Activated CD8-positive, alpha-beta T cell treated with anti-CD3 and anti-CD28 coated beads, Interleukin-2, amount 10 ng/mL, durations not matched to agents 7 days and 5 days (primary cell): Measurements from ENCODE around the gene BARHL2. TPM values are rescaled to one million over a fixed set of nuclear protein-coding genes. Genes with fewer than 3 reads are reported as not detected.

Experiments used
- ATAC-seq: fragments of 150-1000 bp; cut with Tn5 transposase; one replicate; pipeline ENCODE4 v1.10.0; 2021; ENCODE audit warnings: moderate library complexity
- CTCF ChIA-PET: fragments of 350-600 bp; sonication (Branson Sonifier 250); formaldehyde crosslinking; loops from one replicate; lab custom pipeline; 2021; ENCODE audit warnings: antibody characterized with exemption; lab: Charles Lee
- POLR2A ChIA-PET: fragments of 350-600 bp; sonication (Branson Sonifier 250); formaldehyde crosslinking; loops from one replicate; lab custom pipeline; 2021; ENCODE audit warnings: antibody characterized with exemption; lab: Charles Lee
- DNase-seq: peaks from one replicate; pipeline ENCODE4 v3.0.0-alpha.2; 2020
- H3K27ac Mint-ChIP-seq: one replicate; pipeline ENCODE4 v1.8.0; 2021; ENCODE audit warnings: mild to moderate bottlenecking, mixed read lengths
- H3K27me3 Mint-ChIP-seq: one replicate; pipeline ENCODE4 v1.8.0; 2021; ENCODE audit warnings: low read depth, mixed read lengths
- H3K36me3 Mint-ChIP-seq: one replicate; pipeline ENCODE4 v1.8.0; 2021; ENCODE audit warnings: low read depth, mixed read lengths
- H3K4me1 Mint-ChIP-seq: one replicate; pipeline ENCODE4 v1.8.0; 2021; ENCODE audit warnings: low read depth, mixed read lengths
- H3K4me3 Mint-ChIP-seq: one replicate; pipeline ENCODE4 v1.8.0; 2021; ENCODE audit warnings: mild to moderate bottlenecking, mixed read lengths
- H3K9me3 Mint-ChIP-seq: one replicate; pipeline ENCODE4 v1.8.0; 2022; ENCODE audit warnings: mixed read lengths; ENCODE audit not compliant: insufficient read depth
- total RNA-seq, 2 experiments: library from RNA; stranded (reverse); gene quantifications; one replicate each; pipeline ENCODE4 v1.2.3, GENCODE V29; 2021

BARHL2 gene
- total RNA-seq, 2 experiments from 2014 or later, result not detected

DNA sequence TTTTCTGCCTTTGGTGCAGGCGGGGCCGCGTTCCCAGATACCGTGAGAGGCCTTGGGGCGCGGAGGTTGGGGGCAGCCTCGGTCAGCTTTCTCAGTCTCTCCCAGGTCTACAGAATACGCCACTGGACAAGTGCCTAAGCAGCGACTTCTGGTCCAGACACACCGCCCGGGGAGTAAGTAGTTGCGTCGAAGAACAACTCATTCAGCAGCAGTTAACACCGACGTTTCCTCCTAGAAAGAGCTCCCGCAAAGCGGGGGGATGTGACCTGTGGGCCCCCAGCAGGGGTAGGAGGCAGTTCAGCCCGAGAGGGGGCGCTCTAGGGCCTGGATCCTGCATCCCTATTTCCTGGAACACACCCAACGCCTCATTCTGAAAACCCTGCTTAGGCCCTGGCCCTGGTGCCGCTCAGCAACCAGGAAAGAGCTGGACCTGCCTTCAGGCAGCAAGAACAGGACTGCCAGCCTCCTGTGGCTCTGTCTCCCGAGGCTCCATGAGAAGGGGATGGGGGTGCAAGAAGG is 6.5 kb upstream of the BARHL2 start:
- CTCF ChIA-PET, result interaction anchor here (1.3 to 1.5 kb wide), 2 partner anchors 12 to 18 kb away, joined by 3 to 4 read pairs; no protein-coding TSS in a partner anchor
- peaks cover 30% of the 10 kb centered on the region for H3K36me3 Mint-ChIP-seq
- peak overlapping the region; percentile 65 for H3K4me3 Mint-ChIP-seq
- no peak for DNase-seq
- H3K27me3 Mint-ChIP-seq, result peaks cover 94% of the 10 kb centered on the region
- H3K9me3 Mint-ChIP-seq, result peaks cover 20% of the 10 kb centered on the region
- H3K4me1 Mint-ChIP-seq, result peaks cover 46% of the 10 kb centered on the region
- POLR2A ChIA-PET, result no interaction called here
- ATAC-seq, result no peak
- H3K27ac Mint-ChIP-seq, result no peak overlapping the region

DNA sequence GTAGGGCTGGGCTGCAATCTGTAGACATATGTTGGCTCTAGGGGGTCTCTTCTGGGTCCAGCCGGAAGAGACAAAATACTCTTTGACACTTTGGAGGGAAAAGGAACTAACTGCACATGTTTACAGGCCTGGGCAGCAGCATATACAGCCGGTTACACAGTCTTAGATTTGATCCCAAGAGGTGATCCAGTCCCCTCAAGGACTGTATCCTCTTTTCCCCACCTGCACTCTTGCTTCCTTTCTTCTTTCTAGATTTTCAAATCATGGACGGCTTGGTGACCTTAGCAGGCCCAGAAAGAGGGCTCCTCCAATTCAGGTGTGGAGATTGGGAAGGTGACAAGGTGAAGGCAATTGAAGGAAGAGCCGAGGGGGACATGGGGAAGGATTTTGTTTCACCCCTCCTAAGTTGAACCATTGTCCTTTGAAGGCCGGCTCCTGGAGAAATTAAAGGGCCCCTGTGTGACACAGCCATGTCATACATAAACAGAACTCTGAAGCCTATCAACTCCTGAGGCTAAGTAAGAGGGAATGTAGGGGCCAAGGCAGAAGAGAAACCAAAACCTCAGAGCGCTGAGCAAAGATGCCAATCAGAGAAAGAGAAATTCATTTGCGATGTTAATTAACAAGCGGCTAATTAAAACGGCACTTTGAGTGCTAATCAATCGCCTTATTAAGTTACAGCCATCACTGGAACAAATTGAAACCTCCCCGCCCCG is 5.9 kb upstream of the BARHL2 start:
- Mint-ChIP-seq H3K4me1 (peaks cover 43% of the 10 kb centered on the region), H3K36me3 (peaks cover 33% of the 10 kb centered on the region), H3K27ac (no peak overlapping the region), H3K27me3 (peaks cover 93% of the 10 kb centered on the region), H3K9me3 (peaks cover 20% of the 10 kb centered on the region), H3K4me3 (peak overlapping the region; percentile 65)
- ATAC-seq (no peak), DNase-seq (no peak)
- CTCF ChIA-PET, result interaction anchor here (1.3 to 4.7 kb wide), 8 partner anchors 7 to 521 kb away, joined by 3 to 38 read pairs (median 14); no protein-coding TSS in a partner anchor
- POLR2A ChIA-PET, result no interaction called here

- POLR2A ChIA-PET, result interaction anchor here (0.6 to 0.9 kb wide), 2 partner anchors 16 to 300 kb away, joined by 3 to 4 read pairs; partner anchors contain the start of gene ZNF644
Measured at GRCh38 chr1:90721210-90722194, 4.4 kb upstream of the BARHL2 start.

GRCh38 chr1:90720145-90720636 is 3.1 kb upstream of the BARHL2 start:
- peak overlapping the region; percentile 34 for H3K27ac Mint-ChIP-seq
- peaks cover 30% of the 10 kb centered on the region for H3K4me1 Mint-ChIP-seq
- no peak for ATAC-seq
- ChIA-PET POLR2A (no interaction called here), CTCF (interaction anchor here (0.7 to 4.7 kb wide), 7 partner anchors 10 to 794 kb away, joined by 3 to 38 read pairs (median 15); no protein-coding TSS in a partner anchor)
- H3K4me3 Mint-ChIP-seq, result no peak overlapping the region
- H3K27me3 Mint-ChIP-seq, result peaks cover 85% of the 10 kb centered on the region
- peaks cover 29% of the 10 kb centered on the region for H3K36me3 Mint-ChIP-seq
- DNase-seq, result no peak
- H3K9me3 Mint-ChIP-seq, result peaks cover 6% of the 10 kb centered on the region

More at GRCh38 chr1:90721210-90722194, 4.4 kb upstream of the BARHL2 start:
- CTCF ChIA-PET, result interaction anchor here (0.6 to 4.7 kb wide), 31 partner anchors 8 to 522 kb away, joined by 3 to 38 read pairs (median 3); no protein-coding TSS in a partner anchor
- H3K9me3 Mint-ChIP-seq, result peaks cover 15% of the 10 kb centered on the region
- ATAC-seq (peak; percentile 47), DNase-seq (peak; percentile 68)
- peaks cover 87% of the 10 kb centered on the region for H3K27me3 Mint-ChIP-seq
- peaks cover 43% of the 10 kb centered on the region for H3K4me1 Mint-ChIP-seq
- H3K27ac Mint-ChIP-seq, result no peak overlapping the region
- peaks cover 36% of the 10 kb centered on the region for H3K36me3 Mint-ChIP-seq
- no peak overlapping the region for H3K4me3 Mint-ChIP-seq

- Mint-ChIP-seq H3K27me3 (peaks cover 82% of the 10 kb centered on the region), H3K36me3 (peaks cover 28% of the 10 kb centered on the region), H3K27ac (peak overlapping the region; percentile 61), H3K4me1 (peaks cover 29% of the 10 kb centered on the region), H3K9me3 (peaks cover 6% of the 10 kb centered on the region), H3K4me3 (peak overlapping the region; percentile 41)
- DNase-seq (no peak), ATAC-seq (no peak)
- CTCF ChIA-PET, result interaction anchor here (0.9 to 4.7 kb wide), 3 partner anchors 10 to 447 kb away, joined by 5 to 38 read pairs (median 31); no protein-coding TSS in a partner anchor
- POLR2A ChIA-PET, result no interaction called here
Measured at GRCh38 chr1:90719330-90720144, 2.4 kb upstream of the BARHL2 start.

DNA sequence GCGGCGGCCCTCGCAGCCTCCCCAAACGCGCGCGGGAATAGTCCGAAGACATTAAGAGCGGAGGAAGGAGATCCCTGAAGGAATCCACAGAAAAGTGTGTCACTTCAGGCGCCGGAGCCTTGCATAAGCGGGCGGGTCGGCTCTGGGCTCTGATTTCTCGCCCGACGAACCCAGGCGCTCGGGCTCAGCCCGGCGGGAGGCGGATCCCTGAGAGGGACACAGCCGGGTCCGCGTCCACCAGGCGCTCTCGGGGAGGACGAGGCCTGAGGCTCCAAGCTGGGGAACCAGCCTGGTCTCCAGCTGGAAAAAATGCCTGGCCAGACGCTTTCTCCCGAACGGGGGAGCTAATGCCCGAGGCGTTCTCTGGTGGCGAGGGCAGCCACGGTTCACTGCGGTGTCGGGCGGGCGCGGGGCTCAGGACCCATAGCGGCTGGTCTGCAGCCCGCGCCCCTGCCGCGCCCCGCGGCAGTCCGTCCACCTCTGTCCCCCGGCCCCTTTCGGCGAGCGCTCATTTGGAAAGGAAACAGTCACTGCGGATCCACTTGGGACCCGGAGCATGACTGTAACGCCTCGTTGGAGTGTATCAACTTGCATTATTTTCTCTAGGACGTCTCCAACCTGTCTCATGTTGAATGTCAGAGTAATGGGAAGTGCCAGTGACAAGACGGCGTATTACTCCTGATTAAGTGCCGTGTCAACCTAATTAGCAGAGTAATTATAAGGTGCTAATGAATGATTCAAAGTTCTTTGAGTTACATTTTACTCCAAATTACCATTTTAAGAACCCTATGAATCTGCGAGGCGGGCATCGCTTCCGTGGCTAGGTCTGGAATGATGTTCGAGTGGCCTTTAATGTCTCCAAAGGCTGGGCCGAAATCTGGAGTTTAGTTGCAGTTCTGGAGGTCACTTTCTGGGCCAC is 1.6 kb upstream of the BARHL2 start:
- CTCF ChIA-PET, result interaction anchor here (4.4 to 4.7 kb wide), 2 partner anchors 11 to 12 kb away, joined by 31 to 38 read pairs; no protein-coding TSS in a partner anchor
- POLR2A ChIA-PET, result no interaction called here
- DNase-seq (no peak), ATAC-seq (no peak)
- Mint-ChIP-seq H3K9me3 (no peaks in the 10 kb centered on the region), H3K4me1 (peaks cover 23% of the 10 kb centered on the region), H3K36me3 (peaks cover 23% of the 10 kb centered on the region), H3K27me3 (peaks cover 83% of the 10 kb centered on the region), H3K27ac (peak overlapping the region; percentile 74), H3K4me3 (peak overlapping the region; percentile 67)

DNA sequence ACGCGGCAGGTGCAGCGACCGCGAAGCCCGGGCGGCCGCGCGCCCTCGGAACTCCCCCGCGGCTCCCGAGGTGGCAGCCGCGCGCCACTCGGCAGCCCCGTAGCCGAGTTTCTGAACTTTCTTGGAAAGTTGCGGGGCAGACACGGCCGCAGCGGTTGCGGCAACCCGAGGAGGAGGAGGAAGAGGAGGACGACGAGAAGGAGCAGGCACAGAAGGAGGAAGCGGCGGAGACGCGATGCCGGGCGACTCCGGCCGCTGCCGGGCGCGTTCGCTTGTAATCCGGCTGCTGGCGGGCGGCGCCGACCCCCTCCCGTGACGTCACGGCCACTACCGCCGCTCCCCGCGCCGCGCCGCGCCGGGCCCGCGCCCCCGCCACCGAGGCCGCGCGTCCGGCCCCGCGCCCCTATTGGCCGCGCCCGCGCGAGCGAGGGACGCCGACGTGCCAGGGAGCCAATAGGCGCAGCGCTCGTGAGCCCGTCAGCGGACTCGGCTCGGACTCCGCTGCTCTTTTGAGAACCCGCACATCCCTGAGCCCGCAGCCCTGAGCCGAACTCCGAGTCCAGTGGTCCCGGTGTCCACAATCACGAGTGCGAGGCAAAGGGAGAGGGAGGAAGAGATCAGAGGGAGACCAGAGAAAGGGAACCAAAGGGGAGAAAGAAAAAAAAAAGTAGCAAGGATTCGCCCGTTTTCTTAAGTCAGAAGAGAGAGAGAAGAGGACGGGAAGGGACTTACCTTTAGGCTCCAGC is 736 bp upstream of the BARHL2 start:
- peak overlapping the region; percentile 67 for H3K4me3 Mint-ChIP-seq
- ChIA-PET POLR2A (no interaction called here), CTCF (interaction anchor here (4.7 kb wide), 1 partner anchor 12 kb away, joined by 38 read pairs; no protein-coding TSS in a partner anchor)
- H3K27ac Mint-ChIP-seq, result peak overlapping the region; percentile 74
- H3K27me3 Mint-ChIP-seq, result peaks cover 83% of the 10 kb centered on the region
- peaks cover 16% of the 10 kb centered on the region for H3K4me1 Mint-ChIP-seq
- DNase-seq, result no peak
- ATAC-seq, result no peak
- no peaks in the 10 kb centered on the region for H3K9me3 Mint-ChIP-seq
- peaks cover 23% of the 10 kb centered on the region for H3K36me3 Mint-ChIP-seq

DNA sequence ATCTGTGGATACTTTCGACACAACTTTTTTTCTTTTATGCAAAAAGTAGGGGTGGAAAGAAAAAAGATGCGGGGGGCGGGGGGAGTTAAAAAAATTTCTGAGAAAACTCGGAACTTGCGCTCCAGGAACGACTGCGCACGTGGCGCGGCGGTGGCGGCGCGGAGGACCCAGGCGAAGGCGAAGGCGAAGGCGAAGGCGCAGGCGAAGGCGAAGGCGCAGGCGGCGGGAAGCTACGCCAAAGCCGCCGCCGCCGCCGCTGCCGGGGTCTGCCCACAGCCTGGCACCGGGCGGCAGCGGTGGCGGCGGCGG is 208 bp upstream of the BARHL2 start:
- H3K27ac Mint-ChIP-seq, result peak overlapping the region; percentile 82
- peaks cover 81% of the 10 kb centered on the region for H3K27me3 Mint-ChIP-seq
- H3K9me3 Mint-ChIP-seq, result no peaks in the 10 kb centered on the region
- peaks cover 23% of the 10 kb centered on the region for H3K36me3 Mint-ChIP-seq
- no peak for DNase-seq
- CTCF ChIA-PET, result no interaction called here
- H3K4me3 Mint-ChIP-seq, result peak overlapping the region; percentile 39
- POLR2A ChIA-PET, result no interaction called here
- ATAC-seq, result no peak
- H3K4me1 Mint-ChIP-seq, result peaks cover 16% of the 10 kb centered on the region

DNA sequence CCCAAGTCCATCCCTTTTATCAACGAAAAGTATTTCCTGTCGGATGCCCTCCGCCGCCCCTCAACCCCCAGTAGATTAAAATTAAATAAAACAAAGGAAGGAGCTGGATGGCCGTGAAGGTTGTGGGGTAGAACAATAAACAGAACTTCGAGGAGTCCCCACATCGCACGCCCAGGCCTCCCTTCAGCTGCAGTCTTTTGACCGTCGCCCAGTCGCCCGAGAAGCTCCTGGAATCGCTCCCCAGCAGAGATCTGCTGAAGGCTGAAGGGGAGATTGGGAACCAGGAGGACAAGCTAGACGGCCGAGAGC is 905 bp downstream of the BARHL2 start:
- Mint-ChIP-seq H3K4me3 (peak overlapping the region; percentile 23), H3K27me3 (peaks cover 79% of the 10 kb centered on the region), H3K4me1 (peaks cover 13% of the 10 kb centered on the region), H3K9me3 (no peaks in the 10 kb centered on the region), H3K27ac (peak overlapping the region; percentile 37), H3K36me3 (peaks cover 23% of the 10 kb centered on the region)
- ChIA-PET POLR2A (interaction anchor here (0.9 kb wide), 1 partner anchor 10 kb away, joined by 4 read pairs; no protein-coding TSS in a partner anchor), CTCF (interaction anchor here (3.3 kb wide), 1 partner anchor 13 kb away, joined by 12 read pairs; no protein-coding TSS in a partner anchor)
- ATAC-seq, result no peak
- DNase-seq, result no peak
